Loucy (cell line): Measurements from ENCODE around the gene C10orf62.

Experiments
- EZH2phosphoT487 ChIP-seq: fragments of 200-600 bp; IDR thresholded peaks from 2 replicates; pipeline ENCODE4 v1.6.1; 2018; ENCODE audit warnings: antibody characterized with exemption, mild to moderate bottlenecking, moderate library complexity, borderline replicate concordance
- TF ChIP-seq, protein P1 (sequence below): fragments of 200-600 bp; sonication (generic); conservative IDR thresholded peaks from 2 replicates; pipeline ENCODE4 v1.5.1; 2014; ENCODE audit warnings: mild to moderate bottlenecking, antibody characterized with exemption, low read length

DNA sequence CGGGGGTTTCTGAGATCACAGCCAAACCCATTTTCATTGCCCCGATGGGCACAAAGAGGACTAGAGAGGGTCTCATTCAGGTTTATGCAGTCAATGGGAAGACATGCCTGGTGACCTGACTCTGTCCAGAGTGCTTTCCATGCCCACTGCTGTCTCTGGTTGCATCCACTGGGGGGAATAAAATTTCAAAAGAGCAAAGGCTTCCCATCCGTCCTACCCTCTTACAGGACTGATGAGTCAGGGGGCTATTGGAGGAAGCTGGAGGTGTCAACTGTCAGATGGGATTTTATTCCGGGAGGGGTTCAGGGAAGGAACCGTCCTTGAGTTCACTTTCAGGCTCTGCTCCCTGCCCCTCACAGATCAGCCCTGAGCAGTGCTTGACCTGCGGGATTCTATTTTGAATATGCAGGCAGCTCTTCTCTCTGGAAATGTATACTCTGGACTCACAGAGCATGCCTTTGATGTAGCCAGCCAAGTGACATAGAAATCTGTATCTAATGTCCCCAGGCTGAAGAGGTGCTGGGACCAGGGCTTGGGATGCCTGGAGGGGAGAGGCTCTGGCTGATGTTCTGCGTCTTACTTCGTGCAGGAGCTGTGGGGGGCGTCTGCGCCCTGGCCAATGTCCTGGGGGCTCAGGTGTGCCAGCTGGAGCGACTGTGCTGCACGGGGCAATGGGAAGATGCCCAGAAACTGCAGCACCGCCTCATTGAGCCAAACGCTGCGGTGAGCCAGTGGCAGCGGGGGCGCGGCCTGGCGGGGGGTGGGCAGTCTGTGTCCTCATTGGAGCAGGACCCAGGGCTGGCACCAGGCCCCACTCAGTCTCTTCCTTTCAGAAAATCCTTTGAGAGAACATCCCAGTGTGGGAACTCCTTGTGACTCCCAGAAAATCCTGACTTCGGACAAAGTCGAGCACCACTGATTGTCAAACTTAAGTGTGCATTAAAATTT, 12.0 kb downstream of the C10orf62 start:
- TF ChIP-seq, protein P1, sequence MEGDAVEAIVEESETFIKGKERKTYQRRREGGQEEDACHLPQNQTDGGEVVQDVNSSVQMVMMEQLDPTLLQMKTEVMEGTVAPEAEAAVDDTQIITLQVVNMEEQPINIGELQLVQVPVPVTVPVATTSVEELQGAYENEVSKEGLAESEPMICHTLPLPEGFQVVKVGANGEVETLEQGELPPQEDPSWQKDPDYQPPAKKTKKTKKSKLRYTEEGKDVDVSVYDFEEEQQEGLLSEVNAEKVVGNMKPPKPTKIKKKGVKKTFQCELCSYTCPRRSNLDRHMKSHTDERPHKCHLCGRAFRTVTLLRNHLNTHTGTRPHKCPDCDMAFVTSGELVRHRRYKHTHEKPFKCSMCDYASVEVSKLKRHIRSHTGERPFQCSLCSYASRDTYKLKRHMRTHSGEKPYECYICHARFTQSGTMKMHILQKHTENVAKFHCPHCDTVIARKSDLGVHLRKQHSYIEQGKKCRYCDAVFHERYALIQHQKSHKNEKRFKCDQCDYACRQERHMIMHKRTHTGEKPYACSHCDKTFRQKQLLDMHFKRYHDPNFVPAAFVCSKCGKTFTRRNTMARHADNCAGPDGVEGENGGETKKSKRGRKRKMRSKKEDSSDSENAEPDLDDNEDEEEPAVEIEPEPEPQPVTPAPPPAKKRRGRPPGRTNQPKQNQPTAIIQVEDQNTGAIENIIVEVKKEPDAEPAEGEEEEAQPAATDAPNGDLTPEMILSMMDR, result no peak
- TF ChIP-seq EZH2phosphoT487, result no peak
